Kidney epithelial cell (primary cell): ENCODE measurements around the gene TCP1. TPM values are rescaled to one million over a fixed set of nuclear protein-coding genes. Genes with fewer than 3 reads are reported as not detected.

Experiments used
- DNase-seq: peaks from one replicate; pipeline ENCODE4 v3.0.0-alpha.2; 2010; ENCODE audit warnings: low read depth
- H3K27me3 ChIP-seq: 2 replicates; pipeline ENCODE4 v1.6.0; 2011; ENCODE audit warnings: low read length; ENCODE audit not compliant: control insufficient read depth, insufficient read depth
- H3K36me3 ChIP-seq: 2 replicates; pipeline ENCODE4 v1.5.1; 2011; ENCODE audit warnings: low read length; ENCODE audit not compliant: control insufficient read depth, insufficient read depth
- H3K4me3 ChIP-seq: 2 replicates; pipeline ENCODE4 v1.5.1; 2011; ENCODE audit warnings: low read depth, mild to moderate bottlenecking, control low read depth, low read length
- CTCF ChIP-seq: IDR thresholded peaks from 2 replicates; pipeline ENCODE4 v1.5.1; 2011; ENCODE audit warnings: mild to moderate bottlenecking, moderate library complexity, low read length, control low read depth, inconsistent platforms; ENCODE audit not compliant: insufficient read depth, poor library complexity, severe bottlenecking
- total RNA-seq: library from RNA; depleted of rRNA; stranded (reverse); fragments of >200 nt; gene quantifications from 2 replicates; pipeline ENCODE4 v1.2.3, GENCODE V29; 2015

Gene TCP1
- total RNA-seq, 1 donor from 2014 or later = 209 TPM

GRCh38 chr6:159833556-159833955, 44.2 kb upstream of the TCP1 start:
- Histone ChIP-seq H3K36me3 (no peaks in the 10 kb centered on the region), H3K4me3 (no peak overlapping the region), H3K27me3 (no peaks in the 10 kb centered on the region)
- no peak for TF ChIP-seq CTCF
- DNase-seq = no peak

- H3K27me3 ChIP-seq = no peaks in the 10 kb centered on the region
- no peak for TF ChIP-seq CTCF
- no peak overlapping the region for H3K4me3 ChIP-seq
- H3K36me3 ChIP-seq = no peaks in the 10 kb centered on the region
- no peak for DNase-seq
Observed at GRCh38 chr6:159832946-159833345, 43.5 kb upstream of the TCP1 start.

- DNase-seq = no peak
Observed at GRCh38 chr6:159831373-159831679, 41.9 kb upstream of the TCP1 start.

GRCh38 chr6:159830501-159831372, 41.3 kb upstream of the TCP1 start:
- H3K27me3 ChIP-seq = no peaks in the 10 kb centered on the region
- no peak for DNase-seq
- H3K36me3 ChIP-seq = no peaks in the 10 kb centered on the region
- no peak overlapping the region for H3K4me3 ChIP-seq
- TF ChIP-seq CTCF = no peak

More at GRCh38 chr6:159831373-159831679, 41.9 kb upstream of the TCP1 start:
- Histone ChIP-seq H3K27me3 (no peaks in the 10 kb centered on the region), H3K36me3 (no peaks in the 10 kb centered on the region), H3K4me3 (no peak overlapping the region)
- no peak for TF ChIP-seq CTCF

- no peak for TF ChIP-seq CTCF
- no peaks in the 10 kb centered on the region for H3K27me3 ChIP-seq
- no peak for DNase-seq
Observed at GRCh38 chr6:159829526-159829925, 40.1 kb upstream of the TCP1 start.

GRCh38 chr6:159828074-159828473, 38.7 kb upstream of the TCP1 start:
- no peaks in the 10 kb centered on the region for H3K27me3 ChIP-seq
- DNase-seq = no peak
- TF ChIP-seq CTCF = no peak
- no peak overlapping the region for H3K4me3 ChIP-seq
- H3K36me3 ChIP-seq = no peaks in the 10 kb centered on the region

More at GRCh38 chr6:159829526-159829925, 40.1 kb upstream of the TCP1 start:
- Histone ChIP-seq H3K4me3 (no peak overlapping the region), H3K36me3 (no peaks in the 10 kb centered on the region)
